ENCODE measurements around the gene NOS3. TPM values are rescaled to one million over a fixed set of nuclear protein-coding genes. Genes with fewer than 3 reads are reported as not detected.

The NOS3 gene
- total and polyA plus RNA-seq, 9 of the 15 experiments (the other 6 are each of a cell fraction or from before 2014, with no cell fraction given), result 1.1 to 121 (median 23.6) TPM

DNA sequence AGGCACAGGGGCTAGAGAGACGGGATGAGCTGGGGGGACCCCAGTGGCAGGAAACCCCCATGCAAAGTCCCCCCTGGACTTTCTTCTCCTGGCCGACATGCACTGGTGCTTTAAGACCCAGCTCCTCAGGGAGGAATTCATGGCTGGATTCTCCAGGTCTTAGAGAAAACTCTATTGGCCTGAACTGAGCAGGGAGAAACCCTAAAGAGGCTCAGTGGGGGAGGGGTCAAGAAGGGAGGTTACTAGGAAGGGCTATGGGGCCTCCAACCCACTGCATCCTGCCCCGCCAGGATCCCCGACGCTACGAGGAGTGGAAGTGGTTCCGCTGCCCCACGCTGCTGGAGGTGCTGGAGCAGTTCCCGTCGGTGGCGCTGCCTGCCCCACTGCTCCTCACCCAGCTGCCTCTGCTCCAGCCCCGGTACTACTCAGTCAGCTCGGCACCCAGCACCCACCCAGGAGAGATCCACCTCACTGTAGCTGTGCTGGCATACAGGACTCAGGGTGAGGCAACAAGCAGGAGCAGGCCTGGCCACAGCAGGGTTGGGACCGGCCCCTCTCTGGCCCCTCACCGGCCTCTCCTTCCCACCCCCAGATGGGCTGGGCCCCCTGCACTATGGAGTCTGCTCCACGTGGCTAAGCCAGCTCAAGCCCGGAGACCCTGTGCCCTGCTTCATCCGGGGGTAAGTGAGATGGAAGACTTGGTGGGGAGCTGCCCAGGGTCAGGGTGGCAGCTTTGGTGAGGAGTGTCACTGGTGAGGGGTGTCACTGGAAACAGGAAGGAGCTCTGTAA, 19.7 kb downstream of the NOS3 start (continued):
- TF ChIP-seq, protein P1, sequence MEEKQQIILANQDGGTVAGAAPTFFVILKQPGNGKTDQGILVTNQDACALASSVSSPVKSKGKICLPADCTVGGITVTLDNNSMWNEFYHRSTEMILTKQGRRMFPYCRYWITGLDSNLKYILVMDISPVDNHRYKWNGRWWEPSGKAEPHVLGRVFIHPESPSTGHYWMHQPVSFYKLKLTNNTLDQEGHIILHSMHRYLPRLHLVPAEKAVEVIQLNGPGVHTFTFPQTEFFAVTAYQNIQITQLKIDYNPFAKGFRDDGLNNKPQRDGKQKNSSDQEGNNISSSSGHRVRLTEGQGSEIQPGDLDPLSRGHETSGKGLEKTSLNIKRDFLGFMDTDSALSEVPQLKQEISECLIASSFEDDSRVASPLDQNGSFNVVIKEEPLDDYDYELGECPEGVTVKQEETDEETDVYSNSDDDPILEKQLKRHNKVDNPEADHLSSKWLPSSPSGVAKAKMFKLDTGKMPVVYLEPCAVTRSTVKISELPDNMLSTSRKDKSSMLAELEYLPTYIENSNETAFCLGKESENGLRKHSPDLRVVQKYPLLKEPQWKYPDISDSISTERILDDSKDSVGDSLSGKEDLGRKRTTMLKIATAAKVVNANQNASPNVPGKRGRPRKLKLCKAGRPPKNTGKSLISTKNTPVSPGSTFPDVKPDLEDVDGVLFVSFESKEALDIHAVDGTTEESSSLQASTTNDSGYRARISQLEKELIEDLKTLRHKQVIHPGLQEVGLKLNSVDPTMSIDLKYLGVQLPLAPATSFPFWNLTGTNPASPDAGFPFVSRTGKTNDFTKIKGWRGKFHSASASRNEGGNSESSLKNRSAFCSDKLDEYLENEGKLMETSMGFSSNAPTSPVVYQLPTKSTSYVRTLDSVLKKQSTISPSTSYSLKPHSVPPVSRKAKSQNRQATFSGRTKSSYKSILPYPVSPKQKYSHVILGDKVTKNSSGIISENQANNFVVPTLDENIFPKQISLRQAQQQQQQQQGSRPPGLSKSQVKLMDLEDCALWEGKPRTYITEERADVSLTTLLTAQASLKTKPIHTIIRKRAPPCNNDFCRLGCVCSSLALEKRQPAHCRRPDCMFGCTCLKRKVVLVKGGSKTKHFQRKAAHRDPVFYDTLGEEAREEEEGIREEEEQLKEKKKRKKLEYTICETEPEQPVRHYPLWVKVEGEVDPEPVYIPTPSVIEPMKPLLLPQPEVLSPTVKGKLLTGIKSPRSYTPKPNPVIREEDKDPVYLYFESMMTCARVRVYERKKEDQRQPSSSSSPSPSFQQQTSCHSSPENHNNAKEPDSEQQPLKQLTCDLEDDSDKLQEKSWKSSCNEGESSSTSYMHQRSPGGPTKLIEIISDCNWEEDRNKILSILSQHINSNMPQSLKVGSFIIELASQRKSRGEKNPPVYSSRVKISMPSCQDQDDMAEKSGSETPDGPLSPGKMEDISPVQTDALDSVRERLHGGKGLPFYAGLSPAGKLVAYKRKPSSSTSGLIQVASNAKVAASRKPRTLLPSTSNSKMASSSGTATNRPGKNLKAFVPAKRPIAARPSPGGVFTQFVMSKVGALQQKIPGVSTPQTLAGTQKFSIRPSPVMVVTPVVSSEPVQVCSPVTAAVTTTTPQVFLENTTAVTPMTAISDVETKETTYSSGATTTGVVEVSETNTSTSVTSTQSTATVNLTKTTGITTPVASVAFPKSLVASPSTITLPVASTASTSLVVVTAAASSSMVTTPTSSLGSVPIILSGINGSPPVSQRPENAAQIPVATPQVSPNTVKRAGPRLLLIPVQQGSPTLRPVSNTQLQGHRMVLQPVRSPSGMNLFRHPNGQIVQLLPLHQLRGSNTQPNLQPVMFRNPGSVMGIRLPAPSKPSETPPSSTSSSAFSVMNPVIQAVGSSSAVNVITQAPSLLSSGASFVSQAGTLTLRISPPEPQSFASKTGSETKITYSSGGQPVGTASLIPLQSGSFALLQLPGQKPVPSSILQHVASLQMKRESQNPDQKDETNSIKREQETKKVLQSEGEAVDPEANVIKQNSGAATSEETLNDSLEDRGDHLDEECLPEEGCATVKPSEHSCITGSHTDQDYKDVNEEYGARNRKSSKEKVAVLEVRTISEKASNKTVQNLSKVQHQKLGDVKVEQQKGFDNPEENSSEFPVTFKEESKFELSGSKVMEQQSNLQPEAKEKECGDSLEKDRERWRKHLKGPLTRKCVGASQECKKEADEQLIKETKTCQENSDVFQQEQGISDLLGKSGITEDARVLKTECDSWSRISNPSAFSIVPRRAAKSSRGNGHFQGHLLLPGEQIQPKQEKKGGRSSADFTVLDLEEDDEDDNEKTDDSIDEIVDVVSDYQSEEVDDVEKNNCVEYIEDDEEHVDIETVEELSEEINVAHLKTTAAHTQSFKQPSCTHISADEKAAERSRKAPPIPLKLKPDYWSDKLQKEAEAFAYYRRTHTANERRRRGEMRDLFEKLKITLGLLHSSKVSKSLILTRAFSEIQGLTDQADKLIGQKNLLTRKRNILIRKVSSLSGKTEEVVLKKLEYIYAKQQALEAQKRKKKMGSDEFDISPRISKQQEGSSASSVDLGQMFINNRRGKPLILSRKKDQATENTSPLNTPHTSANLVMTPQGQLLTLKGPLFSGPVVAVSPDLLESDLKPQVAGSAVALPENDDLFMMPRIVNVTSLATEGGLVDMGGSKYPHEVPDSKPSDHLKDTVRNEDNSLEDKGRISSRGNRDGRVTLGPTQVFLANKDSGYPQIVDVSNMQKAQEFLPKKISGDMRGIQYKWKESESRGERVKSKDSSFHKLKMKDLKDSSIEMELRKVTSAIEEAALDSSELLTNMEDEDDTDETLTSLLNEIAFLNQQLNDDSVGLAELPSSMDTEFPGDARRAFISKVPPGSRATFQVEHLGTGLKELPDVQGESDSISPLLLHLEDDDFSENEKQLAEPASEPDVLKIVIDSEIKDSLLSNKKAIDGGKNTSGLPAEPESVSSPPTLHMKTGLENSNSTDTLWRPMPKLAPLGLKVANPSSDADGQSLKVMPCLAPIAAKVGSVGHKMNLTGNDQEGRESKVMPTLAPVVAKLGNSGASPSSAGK (IDR thresholded peaks at IDR 0.05), result peak; percentile 78
- no peak for TF ChIP-seq ZNF445 (CRISPR knock-in tag; IDR thresholded peaks at IDR 0.05; ENCODE audit: low read depth)
- TF ChIP-seq, protein P2, sequence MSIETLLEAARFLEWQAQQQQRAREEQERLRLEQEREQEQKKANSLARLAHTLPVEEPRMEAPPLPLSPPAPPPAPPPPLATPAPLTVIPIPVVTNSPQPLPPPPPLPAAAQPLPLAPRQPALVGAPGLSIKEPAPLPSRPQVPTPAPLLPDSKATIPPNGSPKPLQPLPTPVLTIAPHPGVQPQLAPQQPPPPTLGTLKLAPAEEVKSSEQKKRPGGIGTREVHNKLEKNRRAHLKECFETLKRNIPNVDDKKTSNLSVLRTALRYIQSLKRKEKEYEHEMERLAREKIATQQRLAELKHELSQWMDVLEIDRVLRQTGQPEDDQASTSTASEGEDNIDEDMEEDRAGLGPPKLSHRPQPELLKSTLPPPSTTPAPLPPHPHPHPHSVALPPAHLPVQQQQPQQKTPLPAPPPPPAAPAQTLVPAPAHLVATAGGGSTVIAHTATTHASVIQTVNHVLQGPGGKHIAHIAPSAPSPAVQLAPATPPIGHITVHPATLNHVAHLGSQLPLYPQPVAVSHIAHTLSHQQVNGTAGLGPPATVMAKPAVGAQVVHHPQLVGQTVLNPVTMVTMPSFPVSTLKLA (conservative IDR thresholded peaks at IDR 0.05), result peak; percentile 89 to 93

Data from K562 (cell line).